OCI-LY7 (cell line): Measurements from ENCODE around the gene RNASET2. TPM values are rescaled to one million over a fixed set of nuclear protein-coding genes. Genes with fewer than 3 reads are reported as not detected.

Experiments
- BruUV-seq: library from RNA; stranded (reverse); fragments of 400-500 nt; replicated peaks from 2 replicates; lab custom pipeline; 2021; lab: Mats Ljungman, UMichigan
- CTCF ChIA-PET: fragments of 300-600 bp; sonication (Branson Sonifier 250); formaldehyde crosslinking; loops from one replicate; lab custom pipeline; 2022; ENCODE audit warnings: antibody characterized with exemption; ENCODE audit not compliant: unreplicated experiment; lab: Charles Lee
- POLR2A ChIA-PET: fragments of 300-600 bp; sonication (Branson Sonifier 250); formaldehyde crosslinking; loops from one replicate; lab custom pipeline; 2022; ENCODE audit warnings: antibody characterized with exemption; lab: Charles Lee
- DNase-seq: peaks from one replicate; pipeline ENCODE4 v3.0.0-alpha.2; 2015; ENCODE audit warnings: low spot score
- H2AFZ ChIP-seq: fragments of 200-600 bp; sonication (generic), shearing (Covaris generic); 2 replicates; pipeline ENCODE4 v1.6.1; 2014; ENCODE audit warnings: mild to moderate bottlenecking, antibody characterized with exemption, low read length, moderate library complexity
- H3K27ac ChIP-seq: fragments of 200-600 bp; sonication (generic); 2 replicates; pipeline ENCODE4 v1.5.1; 2014; ENCODE audit warnings: mixed run types, low read depth, mild to moderate bottlenecking, moderate library complexity, low read length, inconsistent platforms; ENCODE audit not compliant: poor library complexity, severe bottlenecking
- H3K36me3 ChIP-seq: fragments of 200-600 bp; sonication (generic); 2 replicates; pipeline ENCODE4 v1.6.1; 2014; ENCODE audit warnings: mild to moderate bottlenecking, antibody characterized with exemption, low read length, moderate library complexity, mixed read lengths; ENCODE audit not compliant: insufficient read depth
- H3K4me1 ChIP-seq: fragments of 200-600 bp; sonication (generic); 2 replicates; pipeline ENCODE4 v1.5.1; 2014; ENCODE audit warnings: mild to moderate bottlenecking, low read length; ENCODE audit not compliant: insufficient read depth, poor library complexity, severe bottlenecking
- H3K4me2 ChIP-seq: fragments of 200-600 bp; sonication (generic); 2 replicates; pipeline ENCODE4 v1.6.1; 2014; ENCODE audit warnings: mild to moderate bottlenecking, low read length
- H3K4me3 ChIP-seq: fragments of 200-600 bp; sonication (generic); 2 replicates; pipeline ENCODE4 v1.5.1; 2014; ENCODE audit warnings: mild to moderate bottlenecking, low read depth, low read length; ENCODE audit not compliant: poor library complexity, severe bottlenecking
- H3K79me2 ChIP-seq: fragments of 200-600 bp; sonication (generic); 2 replicates; pipeline ENCODE4 v1.6.1; 2016; ENCODE audit warnings: low read depth, mild to moderate bottlenecking, low read length, moderate library complexity, mixed read lengths; ENCODE audit not compliant: insufficient read depth
- H3K9me2 ChIP-seq: fragments of 200-600 bp; sonication (generic); 2 replicates; pipeline ENCODE4 v1.6.1; 2016; ENCODE audit warnings: mild to moderate bottlenecking, low read length, mixed read lengths; ENCODE audit not compliant: insufficient read depth
- H3K9me3 ChIP-seq: fragments of 200-600 bp; sonication (generic); 2 replicates; pipeline ENCODE4 v1.6.1; 2014; ENCODE audit warnings: mild to moderate bottlenecking, mixed run types, low read length, mixed read lengths
- H4K20me1 ChIP-seq: fragments of 200-600 bp; sonication (generic); 2 replicates; pipeline ENCODE4 v1.6.1; 2014; ENCODE audit warnings: mild to moderate bottlenecking, antibody characterized with exemption, low read length, moderate library complexity, mixed read lengths; ENCODE audit not compliant: insufficient read depth
- CTCF ChIP-seq: fragments of 200-600 bp; sonication (generic); conservative IDR thresholded peaks from 2 replicates; pipeline ENCODE4 v1.5.1; 2014; ENCODE audit warnings: mild to moderate bottlenecking, antibody characterized with exemption, low read length, moderate library complexity, mixed read lengths
- EZH2phosphoT487 ChIP-seq: fragments of 200-600 bp; sonication (generic); IDR thresholded peaks from 2 replicates; pipeline ENCODE4 v1.6.1; 2018; ENCODE audit warnings: low read depth, borderline replicate concordance, mild to moderate bottlenecking, mixed run types, antibody characterized with exemption, low read length, moderate library complexity, mixed read lengths
- intact Hi-C: fragments of 100-400 bp; cut with micrococcal nuclease; formaldehyde crosslinking; loops from one replicate; pipeline ENCODE4 v1.10.0; 2022; ENCODE audit not compliant: unreplicated experiment
- total RNA-seq, 2 experiments: library from RNA; depleted of rRNA in 1 of 2; stranded (reverse); fragments of >200 nt in 1 of 2; shearing (Covaris generic) in 1 of 2; gene quantifications; 2 replicates each; pipeline ENCODE4 v1.2.3, GENCODE V29; 2014 to 2022

The RNASET2 gene
- total RNA-seq, 2 experiments from 2014 or later = 71.7 to 105 TPM

- no peaks in the 10 kb centered on the region for H3K36me3 ChIP-seq
- H3K9me2 ChIP-seq = no peaks in the 10 kb centered on the region
- no peak overlapping the region for H3K4me2 ChIP-seq
- ChIA-PET CTCF (no interaction called here), POLR2A (interaction anchor here (1.2 kb wide), 1 partner anchor 14 kb away, joined by 4 read pairs; no protein-coding TSS in a partner anchor)
- intact Hi-C loops = no loop called here
- TF ChIP-seq CTCF = no peak
- TF ChIP-seq EZH2phosphoT487 = no peak
- H3K4me1 ChIP-seq = peaks cover 4% of the 10 kb centered on the region
- no peak for DNase-seq
- H3K27ac ChIP-seq = no peak overlapping the region
- no peaks in the 10 kb centered on the region for H3K79me2 ChIP-seq
- BruUV-seq = no TSS peak
- no peak overlapping the region for H2AFZ ChIP-seq
- no peaks in the 10 kb centered on the region for H4K20me1 ChIP-seq
- H3K4me3 ChIP-seq = no peak overlapping the region
- H3K9me3 ChIP-seq = no peaks in the 10 kb centered on the region
These were observed 54.1 kb downstream of the RNASET2 start for GRCh38 chr6:166902211-166902755.

GRCh38 chr6:166901626-166902025 lies 54.7 kb downstream of the RNASET2 start:
- DNase-seq = no peak
- CTCF ChIA-PET = no interaction called here
- BruUV-seq = no TSS peak
- intact Hi-C loops = no loop called here
- POLR2A ChIA-PET = no interaction called here
- no peaks in the 10 kb centered on the region for H3K9me3 ChIP-seq
- H3K79me2 ChIP-seq = no peaks in the 10 kb centered on the region
- H4K20me1 ChIP-seq = no peaks in the 10 kb centered on the region
- H2AFZ ChIP-seq = no peak overlapping the region
- no peaks in the 10 kb centered on the region for H3K4me1 ChIP-seq
- no peak overlapping the region for H3K4me2 ChIP-seq
- no peak for TF ChIP-seq CTCF
- H3K4me3 ChIP-seq = no peak overlapping the region
- no peak overlapping the region for H3K27ac ChIP-seq
- H3K9me2 ChIP-seq = no peaks in the 10 kb centered on the region
- H3K36me3 ChIP-seq = no peaks in the 10 kb centered on the region

GRCh38 chr6:166900956-166901607 lies 55.3 kb downstream of the RNASET2 start:
- Histone ChIP-seq H3K36me3 (no peaks in the 10 kb centered on the region), H3K9me3 (no peaks in the 10 kb centered on the region), H3K27ac (no peak overlapping the region), H2AFZ (no peak overlapping the region), H3K79me2 (no peaks in the 10 kb centered on the region), H3K4me1 (no peaks in the 10 kb centered on the region), H3K4me3 (no peak overlapping the region), H3K4me2 (no peak overlapping the region), H4K20me1 (no peaks in the 10 kb centered on the region), H3K9me2 (no peaks in the 10 kb centered on the region)
- CTCF ChIA-PET = no interaction called here
- TF ChIP-seq EZH2phosphoT487 (no peak), CTCF (no peak)
- DNase-seq = no peak
- intact Hi-C loops = no loop called here
- no TSS peak for BruUV-seq
- POLR2A ChIA-PET = no interaction called here
